ENCODE results near the gene DTWD2.
"Not testable (repeated sequence)": the region's sequence is repeated elsewhere in the genome, so short reads cannot be mapped to it uniquely, and the experiment has no call there.

DTWD2 gene

GRCh38 chr5:118950354-118950753, 38.0 kb downstream of the DTWD2 start:
- not testable (repeated sequence) for DNase-seq (ENCODE audit: low read depth)

GRCh38 chr5:118946138-118946800, 42.1 kb downstream of the DTWD2 start:
- no peak for DNase-seq (ENCODE audit: low read depth)

- DNase-seq (ENCODE audit: low read depth): no peak
Observed at GRCh38 chr5:118937393-118938061, 50.8 kb downstream of the DTWD2 start.

- no peak for DNase-seq (ENCODE audit: low read depth)
Observed at GRCh38 chr5:118933703-118934102, 54.6 kb downstream of the DTWD2 start.

- no peak for DNase-seq (ENCODE audit: low read depth)
Observed at GRCh38 chr5:118931564-118931963, 56.8 kb downstream of the DTWD2 start.

- DNase-seq (ENCODE audit: low read depth): no peak
Observed at GRCh38 chr5:118924006-118924389, 64.3 kb downstream of the DTWD2 start.

GRCh38 chr5:118923295-118924005, 64.9 kb downstream of the DTWD2 start:
- no peak for DNase-seq (ENCODE audit: low read depth)

- no peak for DNase-seq (ENCODE audit: low read depth)
Observed at GRCh38 chr5:118921866-118922265, 66.5 kb downstream of the DTWD2 start.

- no peak for DNase-seq (ENCODE audit: low read depth)
Observed at GRCh38 chr5:118919016-118919415, 69.3 kb downstream of the DTWD2 start.

GRCh38 chr5:118918232-118918631, 70.1 kb downstream of the DTWD2 start:
- DNase-seq (ENCODE audit: low read depth): no peak

GRCh38 chr5:118907536-118907935, 80.8 kb downstream of the DTWD2 start:
- DNase-seq (ENCODE audit: low read depth): not testable (repeated sequence)

- no peak for DNase-seq (ENCODE audit: low read depth)
Observed at GRCh38 chr5:118906947-118907346, 81.4 kb downstream of the DTWD2 start.

- DNase-seq (ENCODE audit: low read depth): no peak
Observed at GRCh38 chr5:118905196-118905595, 83.2 kb downstream of the DTWD2 start.

GRCh38 chr5:118902656-118903438, 85.5 kb downstream of the DTWD2 start:
- DNase-seq (ENCODE audit: low read depth): no peak

- DNase-seq (ENCODE audit: low read depth): no peak
Observed at GRCh38 chr5:118894709-118895108, 93.6 kb downstream of the DTWD2 start.

GRCh38 chr5:118891252-118891651, 97.1 kb downstream of the DTWD2 start:
- no peak for DNase-seq (ENCODE audit: low read depth)

GRCh38 chr5:118889165-118889564, 99.2 kb downstream of the DTWD2 start:
- no peak for DNase-seq (ENCODE audit: low read depth)

- no peak for DNase-seq (ENCODE audit: low read depth)
Observed at GRCh38 chr5:118888556-118888955, 99.8 kb downstream of the DTWD2 start.

- no peak for DNase-seq (ENCODE audit: low read depth)
Observed at GRCh38 chr5:118883362-118883761, 105.0 kb downstream of the DTWD2 start.

- DNase-seq (ENCODE audit: low read depth): no peak
Observed at GRCh38 chr5:118882666-118883065, 105.7 kb downstream of the DTWD2 start.

GRCh38 chr5:118876852-118877251, 111.5 kb downstream of the DTWD2 start:
- DNase-seq (ENCODE audit: low read depth): not testable (repeated sequence)

- no peak for DNase-seq (ENCODE audit: low read depth)
Observed at GRCh38 chr5:118875131-118875530, 113.2 kb downstream of the DTWD2 start.
